GM12874 (cell line): ENCODE results near the gene PHACTR1.

ENCODE experiments used
- TF ChIP-seq, protein P1 (sequence below): IDR thresholded peaks from 2 replicates; pipeline ENCODE4 v1.5.1; 2011; ENCODE audit warnings: low read depth, mild to moderate bottlenecking, control low read depth, low read length, moderate library complexity; ENCODE audit not compliant: insufficient read depth

Gene PHACTR1

DNA sequence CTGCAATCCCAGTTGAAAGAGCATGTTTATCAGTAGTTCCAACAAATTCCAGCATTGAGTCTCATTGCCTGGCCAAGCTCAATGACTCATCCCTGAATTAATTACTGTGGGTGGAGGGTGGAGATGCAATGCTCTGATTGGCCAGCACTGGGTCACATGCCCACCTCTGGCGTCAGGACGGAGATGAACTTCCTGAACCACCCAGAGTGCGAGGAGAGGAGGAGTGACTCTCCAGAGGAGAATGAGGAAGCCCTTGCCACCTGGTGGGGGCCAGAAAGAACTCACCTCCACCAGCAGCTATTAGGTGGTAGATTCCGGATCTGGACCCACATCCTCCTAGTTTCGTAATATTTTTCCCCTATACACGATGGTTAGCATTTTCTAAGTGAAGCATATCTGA, 327.8 kb downstream of the PHACTR1 start:
- TF ChIP-seq, protein P1, sequence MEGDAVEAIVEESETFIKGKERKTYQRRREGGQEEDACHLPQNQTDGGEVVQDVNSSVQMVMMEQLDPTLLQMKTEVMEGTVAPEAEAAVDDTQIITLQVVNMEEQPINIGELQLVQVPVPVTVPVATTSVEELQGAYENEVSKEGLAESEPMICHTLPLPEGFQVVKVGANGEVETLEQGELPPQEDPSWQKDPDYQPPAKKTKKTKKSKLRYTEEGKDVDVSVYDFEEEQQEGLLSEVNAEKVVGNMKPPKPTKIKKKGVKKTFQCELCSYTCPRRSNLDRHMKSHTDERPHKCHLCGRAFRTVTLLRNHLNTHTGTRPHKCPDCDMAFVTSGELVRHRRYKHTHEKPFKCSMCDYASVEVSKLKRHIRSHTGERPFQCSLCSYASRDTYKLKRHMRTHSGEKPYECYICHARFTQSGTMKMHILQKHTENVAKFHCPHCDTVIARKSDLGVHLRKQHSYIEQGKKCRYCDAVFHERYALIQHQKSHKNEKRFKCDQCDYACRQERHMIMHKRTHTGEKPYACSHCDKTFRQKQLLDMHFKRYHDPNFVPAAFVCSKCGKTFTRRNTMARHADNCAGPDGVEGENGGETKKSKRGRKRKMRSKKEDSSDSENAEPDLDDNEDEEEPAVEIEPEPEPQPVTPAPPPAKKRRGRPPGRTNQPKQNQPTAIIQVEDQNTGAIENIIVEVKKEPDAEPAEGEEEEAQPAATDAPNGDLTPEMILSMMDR, result no peak

DNA sequence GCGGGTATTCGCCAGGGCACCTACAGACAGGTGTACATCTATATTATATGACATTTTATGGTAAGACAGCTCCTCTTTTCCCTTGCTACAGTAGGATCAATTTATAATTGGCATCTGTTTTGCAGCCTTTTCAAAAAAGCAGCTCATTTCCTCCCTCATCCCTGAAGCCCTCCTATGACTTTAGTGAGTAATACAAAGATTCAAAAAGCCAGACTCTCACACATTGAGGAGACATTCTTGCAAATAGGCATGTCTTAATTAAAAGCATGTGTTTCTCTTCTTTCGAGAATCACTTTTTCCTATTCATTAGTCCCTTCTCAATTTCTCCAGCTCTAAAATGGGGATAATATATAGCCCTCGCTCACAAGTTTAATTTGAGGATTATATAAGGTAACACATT, 328.3 kb downstream of the PHACTR1 start:
- TF ChIP-seq, protein P1, result no peak

DNA sequence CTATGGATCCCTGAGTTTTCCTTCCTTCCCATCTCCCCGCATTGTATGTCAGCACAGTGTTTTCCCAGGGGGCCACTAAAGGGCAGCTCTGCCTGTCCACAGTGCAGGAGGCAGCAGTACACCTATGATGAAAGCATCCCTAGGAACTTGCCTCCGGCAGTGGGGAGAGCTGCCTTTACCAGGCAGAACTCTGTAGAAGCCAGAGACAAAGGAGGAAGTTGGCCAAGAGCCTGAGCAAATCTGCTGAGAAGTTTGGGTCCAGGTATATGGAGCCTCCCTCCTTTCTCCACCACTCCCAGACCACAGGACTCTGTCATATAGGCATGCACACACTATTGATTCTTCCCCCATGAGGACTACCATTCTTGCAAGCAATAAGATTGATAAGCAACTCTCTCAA, 329.1 kb downstream of the PHACTR1 start:
- TF ChIP-seq, protein P1, result no peak

DNA sequence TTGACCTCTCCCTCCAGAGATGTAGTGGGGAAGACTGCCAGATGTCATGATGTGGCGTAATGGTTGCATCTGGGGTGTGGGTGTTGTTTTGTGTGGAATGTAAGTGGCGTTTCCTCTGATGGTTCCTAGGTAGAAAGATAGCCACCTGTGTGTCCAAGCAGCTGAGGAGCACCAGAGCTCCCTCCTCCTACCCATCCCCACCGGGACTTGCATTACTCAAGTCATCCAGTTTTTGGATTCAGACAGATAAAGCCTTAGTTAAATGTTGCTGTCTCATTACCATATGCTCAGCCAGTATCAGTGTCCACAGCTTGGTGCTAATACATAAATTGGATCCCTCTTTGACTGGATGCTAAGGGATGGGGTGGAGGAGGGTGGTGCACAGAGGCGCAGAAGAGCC, 329.5 kb downstream of the PHACTR1 start:
- TF ChIP-seq, protein P1, result no peak

DNA sequence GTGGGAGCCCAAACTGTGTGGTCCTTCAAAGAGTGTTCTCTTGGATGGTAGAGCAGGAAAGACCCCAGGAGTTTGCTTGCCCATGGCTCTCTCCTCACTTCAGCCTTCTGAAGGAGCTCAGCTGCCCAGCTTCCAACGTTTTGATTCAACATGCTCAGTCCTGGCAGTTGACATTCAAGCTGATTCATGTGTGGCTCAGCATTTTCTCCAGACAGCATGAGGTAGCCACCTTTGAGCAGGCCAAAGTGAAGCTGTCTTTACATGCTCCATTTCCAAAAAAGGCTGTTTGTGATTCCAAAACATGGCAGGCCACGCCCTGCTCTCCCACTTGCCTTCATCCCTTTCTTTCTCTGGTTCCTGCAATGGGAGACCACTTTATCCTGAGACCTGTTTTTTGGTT, 331.5 kb downstream of the PHACTR1 start:
- TF ChIP-seq, protein P1, result no peak

DNA sequence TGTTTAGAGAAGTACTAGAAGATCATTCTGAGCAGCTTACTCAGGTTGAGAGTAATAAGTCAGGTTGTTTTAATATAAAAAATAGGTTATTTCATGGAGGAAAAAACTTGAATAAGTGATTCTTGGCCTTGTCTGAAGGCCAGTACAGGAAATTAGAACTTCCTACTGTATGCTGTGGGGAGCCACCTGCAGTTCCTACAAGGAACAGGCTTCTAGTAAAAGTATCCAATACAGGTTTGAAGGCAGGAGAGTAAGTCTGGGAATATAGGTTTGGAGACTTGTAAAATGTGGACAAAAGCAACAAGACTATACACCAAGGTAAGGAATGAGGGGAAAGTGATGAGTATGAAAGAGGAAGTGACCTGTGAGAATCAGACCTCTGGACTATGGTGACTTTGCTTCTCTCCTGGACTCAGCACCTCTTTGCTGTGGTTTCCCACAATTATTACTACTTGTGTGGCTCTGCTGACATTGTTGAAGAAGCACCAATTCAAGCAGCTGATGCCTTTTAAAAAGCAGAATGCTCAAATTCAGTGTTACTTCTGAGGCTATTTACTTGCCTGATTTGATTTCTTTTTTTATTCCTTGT, 333.2 kb downstream of the PHACTR1 start:
- TF ChIP-seq, protein P1, result no peak

DNA sequence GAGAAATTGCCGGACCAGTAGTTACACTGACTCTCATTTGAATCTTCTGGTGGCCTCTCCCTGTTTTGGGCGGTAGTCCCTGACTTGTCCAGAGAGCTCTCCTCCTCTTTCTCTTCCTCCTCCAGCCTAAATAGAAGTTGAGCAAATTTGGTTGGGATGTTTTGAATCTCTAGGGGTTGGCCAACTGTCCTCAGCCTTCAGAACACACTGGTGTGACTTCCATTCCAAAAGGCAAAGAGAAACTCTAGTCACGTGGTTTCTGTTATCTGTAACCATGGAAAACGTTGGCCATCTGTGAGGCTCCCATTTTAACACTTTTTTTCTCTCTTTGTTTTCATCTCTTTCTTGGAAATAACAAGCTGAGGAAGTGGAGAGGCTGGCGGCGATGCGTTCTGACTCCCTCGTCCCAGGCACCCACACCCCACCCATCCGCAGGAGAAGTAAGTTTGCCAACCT, 336.5 kb downstream of the PHACTR1 start:
- TF ChIP-seq, protein P1, result no peak
